GM18870 (cell line): ENCODE data around the gene SLC6A19.

Experiments
- ATAC-seq: cut with Tn5 transposase; IDR thresholded peaks from one replicate; pipeline ENCODE4 v1.9.1; 2021; ENCODE audit warnings: moderate library complexity; ENCODE audit not compliant: unreplicated experiment

Gene SLC6A19

DNA sequence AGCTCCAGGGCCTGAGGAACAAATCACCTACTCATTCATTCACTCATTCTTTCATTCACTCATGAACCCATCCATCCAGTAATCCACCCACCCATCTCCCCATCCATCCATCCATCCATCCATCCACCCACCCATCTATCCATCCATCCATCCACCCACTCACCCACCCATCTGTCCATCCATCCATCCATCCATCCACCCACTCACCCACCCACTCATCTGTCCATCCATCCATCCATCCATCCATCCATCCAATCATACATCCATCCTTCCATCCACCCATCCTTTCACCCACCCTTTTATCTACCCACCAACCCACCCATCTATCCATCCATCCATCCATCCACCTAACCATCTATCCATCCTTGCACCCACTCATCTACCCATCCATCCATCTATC is 35.5 kb upstream of the SLC6A19 start:
- no peak for ATAC-seq

DNA sequence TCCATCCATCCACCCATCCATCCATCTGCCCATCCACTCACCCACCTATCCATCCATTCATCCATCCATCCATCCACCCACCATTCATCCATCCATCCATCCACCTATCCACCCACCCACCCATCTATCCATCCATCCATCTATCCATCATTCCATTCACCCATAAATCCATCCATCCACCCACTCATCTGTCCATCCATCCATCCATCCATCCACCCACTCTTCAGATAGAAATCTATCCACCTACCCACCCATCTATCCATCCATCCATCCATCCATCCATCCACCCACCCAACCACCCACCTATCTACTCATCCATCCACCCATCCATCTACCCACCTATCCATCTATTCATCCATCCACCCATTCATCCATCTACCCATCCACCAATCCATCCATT is 35.0 kb upstream of the SLC6A19 start:
- ATAC-seq, result no peak

DNA sequence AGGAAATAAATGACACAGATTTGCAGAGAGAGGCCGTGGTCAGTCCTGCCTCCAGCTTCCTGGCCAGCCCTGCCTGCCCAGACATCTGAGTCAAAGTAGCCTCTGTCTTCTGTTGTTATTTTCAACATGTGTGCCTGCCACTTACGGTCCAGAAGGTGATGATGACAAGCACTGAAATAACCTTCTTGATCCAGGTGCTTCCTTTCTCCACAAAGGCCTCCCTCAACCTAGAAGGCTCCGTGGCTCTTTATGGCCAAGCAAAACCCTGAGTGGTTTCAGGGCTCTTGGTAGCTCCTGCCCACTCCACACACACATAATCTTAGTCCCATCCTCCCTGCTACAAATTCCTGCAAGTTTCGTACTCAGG is 34.1 kb upstream of the SLC6A19 start:
- no peak for ATAC-seq

DNA sequence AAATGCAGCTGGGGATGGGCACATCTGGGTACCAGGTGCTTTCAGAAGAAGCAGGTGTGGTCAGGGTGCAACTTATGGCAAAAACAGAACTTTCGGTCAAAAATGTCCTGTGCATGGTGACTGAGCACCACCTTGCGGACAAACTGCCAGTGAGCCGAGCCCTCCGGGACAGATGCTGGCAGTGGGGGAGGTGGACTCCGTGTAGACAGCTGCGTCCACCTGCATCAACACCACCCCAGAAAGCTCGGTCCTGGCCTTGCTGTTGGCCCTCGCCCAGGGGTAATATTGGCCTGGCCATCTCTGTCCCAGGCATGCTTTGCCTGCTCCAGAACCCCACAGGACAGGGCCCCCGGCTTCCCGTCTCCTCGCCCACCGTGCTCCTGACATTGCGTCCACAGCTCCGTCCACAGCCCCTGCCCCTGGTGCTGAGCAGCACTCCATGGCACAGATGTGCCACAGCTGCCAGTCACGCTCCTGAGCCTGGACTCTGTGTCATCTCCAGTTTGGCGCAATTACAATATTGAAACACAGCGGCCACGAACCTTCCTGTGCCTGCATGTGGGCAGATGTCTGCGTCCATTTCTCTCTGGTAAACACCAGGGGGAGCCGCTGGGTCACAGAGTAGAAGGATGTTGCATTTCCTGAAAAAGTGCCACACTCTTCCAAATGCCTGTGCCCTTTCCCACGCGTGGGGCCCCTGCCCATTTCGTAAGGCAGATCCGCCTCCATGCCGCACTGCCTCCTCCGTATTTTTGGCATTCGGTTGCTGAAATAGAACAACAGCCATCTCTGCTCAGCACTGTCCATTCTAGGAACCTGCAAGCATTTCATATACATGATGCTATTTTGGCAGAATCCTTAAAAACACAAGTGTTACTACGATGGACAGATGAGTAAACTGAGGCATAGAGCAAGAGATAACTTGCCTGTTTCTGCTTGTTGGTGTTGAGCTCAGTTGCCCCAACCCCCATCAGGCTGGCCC is 33.4 kb upstream of the SLC6A19 start:
- ATAC-seq, result no peak

DNA sequence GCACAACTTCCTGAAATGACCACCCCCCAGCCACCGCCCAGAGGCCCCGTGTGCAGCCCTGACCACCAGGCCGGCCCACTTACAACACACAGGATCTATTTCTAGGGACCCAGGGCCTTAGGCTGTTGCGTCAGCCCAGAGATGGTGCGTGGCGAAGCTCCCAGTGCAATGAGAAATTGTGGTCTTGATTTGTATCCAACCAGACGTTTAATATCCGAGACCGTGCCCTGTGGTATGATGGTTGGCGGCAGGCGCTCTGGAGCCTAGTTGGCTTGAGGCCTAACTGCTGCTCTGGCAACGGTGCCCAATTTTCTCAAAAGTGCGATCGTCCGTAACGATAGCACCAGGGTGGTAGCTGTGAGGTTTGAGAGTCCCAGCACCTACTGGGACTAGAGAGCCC is 32.6 kb upstream of the SLC6A19 start:
- ATAC-seq, result no peak

DNA sequence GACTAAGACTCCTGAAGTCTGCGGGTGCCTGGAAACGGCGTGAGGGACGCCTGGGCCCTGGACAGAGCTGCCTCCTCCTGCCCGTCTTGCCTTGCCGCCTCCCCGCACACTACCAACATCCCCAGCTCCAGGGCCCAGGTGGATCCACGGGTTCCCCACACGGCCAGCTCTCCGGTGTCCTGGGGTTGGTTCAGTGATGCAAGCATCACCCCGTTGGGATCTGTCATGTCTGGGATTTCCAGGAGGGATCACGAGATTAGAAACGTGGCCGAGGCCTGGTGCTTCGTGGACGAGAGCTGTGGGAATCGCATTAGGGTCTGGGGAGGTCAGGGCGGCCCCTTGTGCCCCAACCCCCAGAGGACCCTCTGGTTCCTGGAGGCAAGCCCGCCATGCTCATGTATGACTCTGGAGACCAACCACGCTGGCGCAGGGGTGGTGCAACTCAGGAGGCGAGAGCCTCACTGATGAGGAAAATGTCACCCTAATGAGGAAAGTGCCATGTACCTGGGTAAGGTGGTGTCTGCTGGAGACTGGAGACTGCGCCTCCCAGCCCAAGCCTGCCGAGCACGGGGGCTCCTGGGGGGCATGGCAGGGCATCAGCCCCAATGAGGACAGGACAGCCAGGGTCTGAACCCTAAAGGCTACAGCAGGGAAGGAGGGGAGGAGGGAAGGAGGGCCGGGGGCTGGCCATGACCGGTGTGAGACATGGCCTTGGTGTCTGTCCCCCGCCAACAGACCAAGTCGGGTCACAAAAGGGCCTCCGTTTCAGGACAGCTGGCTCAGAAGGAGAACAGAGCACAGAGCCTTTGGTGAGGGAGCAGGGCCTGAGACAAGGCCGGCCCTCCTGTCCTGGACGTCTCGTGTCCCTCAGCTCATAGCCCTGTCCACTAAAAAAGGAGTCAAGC is 31.9 kb upstream of the SLC6A19 start:
- ATAC-seq, result no peak

DNA sequence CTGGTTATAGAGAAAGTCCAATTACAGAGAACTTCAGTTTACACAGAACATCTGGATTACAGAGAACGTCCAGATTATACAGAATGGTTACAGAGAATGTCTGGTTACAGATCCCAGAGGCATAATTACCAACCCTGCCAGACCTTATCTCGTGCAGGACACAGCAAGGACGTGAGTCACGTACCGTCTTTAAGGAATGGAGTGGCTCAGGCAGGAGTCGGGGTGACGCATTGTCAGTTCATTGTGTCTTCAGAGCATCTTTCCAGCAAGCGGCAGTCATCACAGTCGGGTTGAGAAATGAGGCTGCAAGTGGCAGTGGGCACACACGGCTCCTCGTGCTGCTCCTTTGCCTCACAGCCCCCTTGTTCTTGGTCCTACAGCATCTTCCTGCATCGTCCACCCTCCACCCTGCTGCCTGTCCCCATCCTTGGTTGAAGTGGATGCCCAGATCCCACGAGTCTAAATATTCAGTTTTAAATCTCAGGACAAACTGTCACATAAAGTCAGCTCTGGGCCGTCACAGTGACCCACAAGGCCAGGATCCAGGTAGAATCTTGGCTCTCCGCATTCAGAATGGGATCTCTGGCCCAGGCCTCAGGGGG is 30.0 kb upstream of the SLC6A19 start:
- ATAC-seq, result no peak

DNA sequence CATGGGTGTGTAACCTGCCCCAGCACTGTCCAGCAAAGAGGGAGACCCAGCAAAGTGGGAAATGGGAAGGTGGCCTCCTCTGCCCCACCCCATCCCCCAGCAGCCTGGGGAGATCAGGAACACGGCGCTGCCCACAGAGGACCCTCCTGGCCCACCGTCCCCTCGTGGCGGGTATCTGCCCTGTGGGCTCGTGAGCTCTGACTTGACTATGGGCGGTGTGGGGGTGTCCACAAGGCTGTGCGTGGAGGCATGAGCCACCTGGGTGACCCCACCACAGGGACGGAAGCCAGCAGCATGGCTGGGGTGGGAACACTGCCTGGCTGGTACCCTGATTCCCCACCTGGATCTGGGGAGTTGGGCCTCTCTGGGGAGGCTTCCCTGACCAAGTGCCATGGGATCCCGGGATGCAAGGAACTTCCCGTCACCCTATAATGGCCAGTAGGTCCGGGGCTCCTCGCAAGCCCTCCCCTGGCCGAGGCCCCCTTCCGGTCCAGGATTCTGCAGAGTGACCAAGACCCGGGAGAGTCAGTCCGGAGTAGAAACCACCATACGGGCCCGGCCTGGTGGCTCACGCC is 29.3 kb upstream of the SLC6A19 start:
- no peak for ATAC-seq

DNA sequence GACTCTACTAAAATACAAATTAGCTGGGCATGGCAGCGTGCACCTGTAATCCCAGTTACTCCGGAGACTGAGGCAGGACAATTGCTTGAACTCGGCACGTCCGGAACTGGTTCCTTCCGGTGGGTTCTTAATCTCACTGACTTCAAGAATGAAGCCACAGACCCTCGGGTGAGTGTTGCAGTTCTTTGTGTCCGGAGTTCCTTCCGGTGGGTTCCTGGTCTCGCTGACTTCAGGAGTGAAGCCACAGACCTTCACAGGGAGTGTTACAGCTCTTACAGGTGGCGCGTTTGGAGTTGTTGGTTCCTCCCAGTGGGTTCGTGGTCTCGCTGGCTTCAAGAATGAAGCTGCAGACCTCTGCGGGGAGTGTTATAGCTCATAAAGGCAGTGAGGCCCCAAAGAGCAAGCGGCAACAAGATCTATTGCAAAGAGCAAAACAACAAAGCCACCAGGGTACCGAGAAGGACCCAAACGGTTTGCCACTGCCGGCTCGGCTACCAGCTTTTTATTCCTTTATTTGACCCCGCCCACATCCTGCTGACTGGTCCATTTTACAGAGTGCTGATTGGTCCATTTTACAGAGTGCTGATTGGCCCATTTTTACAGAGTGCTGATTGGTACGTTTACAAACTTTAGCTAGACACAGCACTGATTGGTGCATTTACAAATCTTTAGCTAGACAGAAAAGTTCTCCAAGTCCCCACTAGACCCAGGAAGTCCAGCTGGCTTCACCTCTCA is 28.6 kb upstream of the SLC6A19 start:
- ATAC-seq, result no peak

DNA sequence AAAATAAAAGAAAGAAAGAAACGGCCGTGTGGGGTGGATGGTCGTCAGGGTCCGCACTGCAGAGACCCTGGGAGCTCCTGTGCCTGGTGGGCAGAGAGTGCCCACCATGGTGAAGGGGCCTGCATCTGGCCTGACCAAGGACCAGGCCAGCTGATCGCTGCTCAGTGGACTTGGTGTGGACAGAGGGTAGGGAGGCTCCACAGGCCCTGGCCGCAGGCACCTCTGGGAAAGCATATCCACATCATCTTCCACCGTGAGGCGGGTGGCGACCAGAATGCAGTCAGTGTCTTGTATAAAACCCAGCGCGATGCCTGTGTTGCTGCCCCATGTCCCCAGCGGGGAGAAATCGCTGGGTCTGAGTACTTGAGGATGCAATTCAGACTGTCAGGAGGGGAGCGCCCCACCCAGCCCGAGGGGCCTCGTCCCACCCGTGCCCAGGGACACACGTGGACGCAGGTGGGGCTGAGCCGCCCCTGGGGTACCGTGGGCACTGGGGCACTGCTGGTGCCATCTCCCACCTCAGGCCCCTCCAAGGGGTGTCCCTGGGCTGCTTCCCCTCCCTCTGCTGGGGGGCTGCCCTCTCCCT is 27.8 kb upstream of the SLC6A19 start:
- ATAC-seq, result no peak

DNA sequence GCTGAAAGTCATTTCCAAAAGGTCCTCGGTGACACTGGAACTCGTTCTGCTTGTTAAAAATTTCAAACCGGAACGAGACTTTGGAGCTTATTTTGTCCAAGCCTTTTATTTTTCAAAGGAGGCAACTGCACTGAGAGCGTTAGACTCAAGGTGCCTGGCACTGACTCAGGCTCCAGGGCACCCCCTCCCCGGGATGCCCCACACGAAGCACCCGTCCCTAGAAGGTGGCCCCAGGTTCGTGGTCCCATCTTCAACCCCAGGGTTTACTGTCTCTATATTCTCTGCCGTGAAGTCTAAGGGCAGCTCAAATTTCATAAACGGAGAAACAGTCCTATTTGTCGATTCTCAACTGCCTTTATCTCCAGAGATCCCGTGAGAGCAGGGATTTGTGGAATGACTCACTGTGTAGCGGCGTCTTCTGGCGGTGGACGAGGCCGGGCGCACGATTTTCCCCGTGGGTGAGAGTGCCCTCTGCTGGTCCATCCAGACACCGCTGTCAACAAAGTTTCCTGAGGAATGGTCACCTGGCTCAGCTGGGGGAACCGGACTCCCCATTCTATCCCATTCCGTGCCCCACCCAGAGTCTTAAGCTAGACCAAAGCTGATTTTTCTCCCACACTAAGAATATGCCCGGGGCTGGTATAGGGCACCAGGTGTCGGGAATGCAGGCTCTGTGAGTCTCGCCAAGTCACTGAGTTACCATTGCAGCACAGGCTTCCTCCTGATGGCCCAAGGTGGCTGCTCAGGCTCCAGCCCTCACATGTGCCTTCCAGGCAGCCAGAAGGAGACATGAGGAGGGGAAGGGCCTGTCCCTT is 27.1 kb upstream of the SLC6A19 start:
- ATAC-seq, result no peak

DNA sequence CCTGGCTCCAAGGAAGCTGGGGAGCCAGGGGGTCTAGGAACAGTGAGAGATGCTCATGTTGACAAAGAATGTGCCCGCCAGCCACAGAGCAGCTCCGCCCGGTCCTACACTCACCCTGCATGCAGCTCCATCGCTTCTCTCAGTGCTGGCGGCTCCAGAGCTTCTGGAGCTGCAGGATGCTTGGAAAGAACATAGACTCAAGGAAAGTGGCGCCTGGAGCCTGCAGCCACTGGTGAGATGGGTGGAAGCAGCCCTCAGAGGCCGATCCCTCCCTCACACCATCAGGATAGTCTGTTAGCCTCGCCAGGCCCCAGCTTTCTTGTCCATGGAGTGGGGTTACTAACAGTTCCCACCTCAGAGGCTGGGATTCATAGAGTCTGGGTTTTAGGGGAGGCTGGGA is 26.4 kb upstream of the SLC6A19 start:
- ATAC-seq, result no peak

DNA sequence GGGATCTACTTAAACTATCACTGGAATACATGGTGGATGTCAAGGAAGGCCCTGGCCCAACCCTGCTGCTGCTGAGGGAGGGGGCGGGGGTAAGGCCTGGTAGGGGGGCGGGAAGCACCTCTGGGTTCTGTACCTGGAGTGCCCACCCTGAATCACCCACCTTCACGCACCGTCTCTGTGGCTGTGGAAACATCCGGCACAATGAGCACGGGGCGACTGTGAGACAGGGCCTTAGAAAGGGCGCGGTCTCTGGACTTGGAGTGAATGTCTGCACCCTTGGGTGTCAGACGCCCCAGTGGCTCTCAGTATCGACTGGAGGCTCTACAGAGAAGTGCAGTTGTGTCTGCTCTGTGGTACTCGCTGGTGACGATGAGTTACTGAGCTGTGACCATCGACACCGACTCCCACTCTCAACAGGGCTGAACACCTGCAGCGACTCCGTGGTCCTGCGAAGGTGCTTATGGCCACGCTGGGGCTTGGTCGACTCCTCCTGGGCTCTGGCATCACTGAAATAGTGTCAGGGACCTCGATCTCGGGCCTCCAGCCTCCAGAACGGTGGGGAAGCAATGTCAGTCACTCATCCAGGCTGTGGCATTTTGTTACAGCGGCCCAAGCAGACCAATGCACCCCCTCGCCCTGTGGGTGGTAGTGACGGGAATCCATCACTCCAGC is 25.5 kb upstream of the SLC6A19 start:
- no peak for ATAC-seq

DNA sequence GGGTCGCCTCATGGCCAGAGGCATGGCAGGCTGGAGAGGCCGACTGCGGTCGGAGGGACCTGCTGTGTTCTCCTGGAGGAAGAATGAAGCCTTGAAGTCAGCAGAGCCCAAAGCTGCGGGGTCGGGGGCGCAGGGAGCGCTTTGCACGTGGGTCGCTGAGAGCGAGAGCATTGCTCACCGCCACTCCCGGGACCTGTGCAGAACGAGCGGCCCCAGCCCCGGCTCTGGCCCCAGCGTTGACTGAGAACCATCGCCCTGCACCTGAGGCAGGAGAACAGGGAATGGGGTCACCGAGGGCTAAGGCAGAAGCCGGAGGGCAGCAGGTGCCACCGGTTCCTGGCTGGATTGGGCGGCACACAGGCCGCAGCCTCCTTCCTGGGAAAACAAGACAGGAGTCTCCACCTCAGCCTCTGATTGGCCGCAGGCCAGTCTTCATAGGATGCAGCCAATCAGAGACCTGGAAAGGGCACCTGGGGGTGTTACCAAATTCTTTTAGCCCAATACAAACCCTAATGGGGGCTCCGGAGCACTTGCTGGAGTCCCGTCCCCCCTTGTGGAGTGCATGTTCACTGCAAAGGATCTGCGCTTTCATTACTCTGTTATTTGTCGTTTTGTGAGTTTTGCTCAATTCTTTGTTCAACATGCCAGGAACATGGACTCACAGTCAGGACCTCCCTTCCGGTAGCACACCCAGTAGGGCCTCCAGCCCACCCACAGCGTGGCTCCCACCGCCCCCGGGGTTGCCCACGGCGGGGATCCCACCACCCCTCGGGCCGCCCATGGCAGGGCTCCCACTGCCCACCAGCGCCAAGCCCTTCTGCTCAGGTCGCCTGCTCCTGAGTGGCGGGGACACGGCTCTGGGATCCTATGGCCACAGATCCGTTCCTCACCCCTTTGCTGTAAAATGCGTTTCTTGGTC is 24.7 kb upstream of the SLC6A19 start:
- no peak for ATAC-seq

DNA sequence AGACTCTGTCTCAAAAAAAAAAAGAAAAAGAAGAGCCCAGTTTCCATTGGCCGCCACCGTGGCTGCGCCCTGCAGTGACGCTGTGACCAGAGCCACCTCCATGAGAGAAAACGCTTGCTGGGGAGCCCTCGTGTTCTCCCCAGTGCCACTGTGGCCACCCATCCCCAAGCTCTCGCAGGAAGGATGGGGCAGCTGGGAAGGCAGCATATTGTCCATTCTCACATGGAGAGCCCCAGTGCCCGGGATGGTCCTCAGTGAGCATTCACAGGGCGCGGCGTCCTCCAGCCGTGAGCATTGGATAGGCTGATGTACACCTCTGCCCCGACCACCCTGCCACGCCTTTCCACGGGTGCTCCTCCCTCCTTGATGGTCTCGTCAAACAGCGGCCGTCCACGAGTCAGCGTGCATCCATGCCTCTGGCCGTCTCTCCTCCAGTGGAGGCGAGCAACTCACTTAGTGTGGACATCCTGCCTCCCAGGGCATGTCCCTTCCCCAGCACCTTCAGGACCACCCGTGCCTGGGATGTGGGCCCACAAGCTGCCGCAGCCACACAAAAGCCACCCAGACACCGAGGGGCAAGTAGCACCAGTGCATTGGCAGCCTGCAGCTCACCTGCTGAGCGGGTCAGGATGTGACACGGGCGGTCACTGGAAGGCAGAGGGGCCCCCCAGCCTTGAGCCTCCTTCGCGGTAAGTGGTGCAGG is 23.4 kb upstream of the SLC6A19 start:
- no peak for ATAC-seq

DNA sequence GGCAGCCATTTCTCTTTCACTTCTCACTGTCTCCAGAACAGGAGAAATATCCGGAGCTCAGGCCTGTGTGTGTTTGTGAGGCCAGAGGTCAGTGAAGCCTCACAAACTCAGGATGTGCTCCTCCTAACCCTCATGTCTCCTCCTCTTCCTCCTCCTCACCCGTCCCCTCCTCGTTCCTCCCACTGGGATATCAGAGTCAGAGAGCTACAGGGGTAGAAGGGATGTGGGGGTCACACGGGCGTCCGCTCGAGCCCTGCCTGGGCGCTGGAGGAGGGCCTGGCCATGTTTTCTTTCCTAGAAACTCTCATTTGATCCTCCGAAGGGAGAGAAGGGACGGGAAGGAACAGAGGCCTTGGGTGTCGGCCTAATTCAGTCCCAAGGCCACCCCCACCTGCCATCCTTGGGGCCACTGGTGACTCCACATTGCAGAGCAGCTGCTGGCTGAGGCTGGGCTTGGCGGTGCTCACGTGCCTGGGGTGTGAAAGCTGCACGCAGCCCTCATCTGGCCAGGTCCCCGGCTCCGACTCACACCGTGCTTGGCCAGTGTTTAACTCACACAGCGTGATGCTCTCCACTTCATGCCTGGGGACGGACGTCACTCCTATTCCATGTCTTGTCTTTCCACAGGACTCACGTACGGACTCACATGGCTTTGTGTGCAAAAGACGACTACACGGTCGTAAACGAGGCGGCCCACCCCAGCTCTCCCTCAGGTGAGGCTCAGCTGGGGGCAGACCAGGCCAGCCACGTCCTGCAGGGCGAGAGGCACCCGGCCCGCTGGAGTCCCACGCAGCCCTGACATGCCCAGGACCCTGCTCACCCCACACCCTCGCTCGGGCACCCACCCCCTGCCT is 22.6 kb upstream of the SLC6A19 start:
- no peak for ATAC-seq
